Measurements from ENCODE around the gene BRD9. TPM values are rescaled to one million over a fixed set of nuclear protein-coding genes. Genes with fewer than 3 reads are reported as not detected.

Gene BRD9
- total and polyA plus RNA-seq, 2 of the 13 experiments (the other 11 are each of a cell fraction or from before 2014, with no cell fraction given), result 5.2 to 22.9 TPM

DNA sequence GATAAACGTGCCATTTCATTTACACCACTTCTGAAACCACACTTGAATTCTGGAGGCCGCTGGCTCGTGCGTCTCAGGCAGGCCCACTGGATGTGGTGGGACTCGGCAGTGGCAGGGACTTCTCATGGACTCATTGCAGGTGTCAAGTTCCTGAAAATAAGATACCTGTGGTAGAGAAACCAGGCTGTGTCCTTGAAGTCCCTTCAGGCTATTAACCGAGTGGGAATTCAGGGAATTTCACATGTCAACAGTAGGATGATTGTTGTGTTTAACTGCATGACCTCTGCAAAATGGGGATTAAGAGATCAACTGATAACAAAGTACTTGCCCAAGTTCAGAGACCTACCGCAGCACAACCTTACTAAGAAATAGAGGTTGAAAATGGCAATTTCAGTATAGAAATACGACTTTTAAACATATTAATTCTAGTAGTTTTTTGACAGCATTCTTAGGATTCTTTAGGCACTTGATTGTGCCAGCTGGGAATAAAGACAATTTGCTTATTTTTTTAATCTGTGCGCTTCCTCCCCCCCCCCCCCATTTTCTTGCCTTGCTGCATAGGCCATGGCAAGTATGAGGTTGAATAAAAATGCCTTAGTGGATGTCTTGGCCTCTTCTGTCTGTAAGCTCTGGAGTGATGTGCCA lies 26.9 kb upstream of the BRD9 start (continued):
- TF ChIP-seq, protein P1, sequence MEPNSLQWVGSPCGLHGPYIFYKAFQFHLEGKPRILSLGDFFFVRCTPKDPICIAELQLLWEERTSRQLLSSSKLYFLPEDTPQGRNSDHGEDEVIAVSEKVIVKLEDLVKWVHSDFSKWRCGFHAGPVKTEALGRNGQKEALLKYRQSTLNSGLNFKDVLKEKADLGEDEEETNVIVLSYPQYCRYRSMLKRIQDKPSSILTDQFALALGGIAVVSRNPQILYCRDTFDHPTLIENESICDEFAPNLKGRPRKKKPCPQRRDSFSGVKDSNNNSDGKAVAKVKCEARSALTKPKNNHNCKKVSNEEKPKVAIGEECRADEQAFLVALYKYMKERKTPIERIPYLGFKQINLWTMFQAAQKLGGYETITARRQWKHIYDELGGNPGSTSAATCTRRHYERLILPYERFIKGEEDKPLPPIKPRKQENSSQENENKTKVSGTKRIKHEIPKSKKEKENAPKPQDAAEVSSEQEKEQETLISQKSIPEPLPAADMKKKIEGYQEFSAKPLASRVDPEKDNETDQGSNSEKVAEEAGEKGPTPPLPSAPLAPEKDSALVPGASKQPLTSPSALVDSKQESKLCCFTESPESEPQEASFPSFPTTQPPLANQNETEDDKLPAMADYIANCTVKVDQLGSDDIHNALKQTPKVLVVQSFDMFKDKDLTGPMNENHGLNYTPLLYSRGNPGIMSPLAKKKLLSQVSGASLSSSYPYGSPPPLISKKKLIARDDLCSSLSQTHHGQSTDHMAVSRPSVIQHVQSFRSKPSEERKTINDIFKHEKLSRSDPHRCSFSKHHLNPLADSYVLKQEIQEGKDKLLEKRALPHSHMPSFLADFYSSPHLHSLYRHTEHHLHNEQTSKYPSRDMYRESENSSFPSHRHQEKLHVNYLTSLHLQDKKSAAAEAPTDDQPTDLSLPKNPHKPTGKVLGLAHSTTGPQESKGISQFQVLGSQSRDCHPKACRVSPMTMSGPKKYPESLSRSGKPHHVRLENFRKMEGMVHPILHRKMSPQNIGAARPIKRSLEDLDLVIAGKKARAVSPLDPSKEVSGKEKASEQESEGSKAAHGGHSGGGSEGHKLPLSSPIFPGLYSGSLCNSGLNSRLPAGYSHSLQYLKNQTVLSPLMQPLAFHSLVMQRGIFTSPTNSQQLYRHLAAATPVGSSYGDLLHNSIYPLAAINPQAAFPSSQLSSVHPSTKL (CRISPR knock-in tag; IDR thresholded peaks at IDR 0.05), result peak; percentile 98
- TF ChIP-seq, protein P2, sequence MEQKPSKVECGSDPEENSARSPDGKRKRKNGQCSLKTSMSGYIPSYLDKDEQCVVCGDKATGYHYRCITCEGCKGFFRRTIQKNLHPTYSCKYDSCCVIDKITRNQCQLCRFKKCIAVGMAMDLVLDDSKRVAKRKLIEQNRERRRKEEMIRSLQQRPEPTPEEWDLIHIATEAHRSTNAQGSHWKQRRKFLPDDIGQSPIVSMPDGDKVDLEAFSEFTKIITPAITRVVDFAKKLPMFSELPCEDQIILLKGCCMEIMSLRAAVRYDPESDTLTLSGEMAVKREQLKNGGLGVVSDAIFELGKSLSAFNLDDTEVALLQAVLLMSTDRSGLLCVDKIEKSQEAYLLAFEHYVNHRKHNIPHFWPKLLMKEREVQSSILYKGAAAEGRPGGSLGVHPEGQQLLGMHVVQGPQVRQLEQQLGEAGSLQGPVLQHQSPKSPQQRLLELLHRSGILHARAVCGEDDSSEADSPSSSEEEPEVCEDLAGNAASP (CRISPR knock-in tag; IDR thresholded peaks at IDR 0.05; ENCODE audit: borderline replicate concordance), result peak; percentile 93; the same call in 1 of the 2 replicates
- TF ChIP-seq REPIN1 (CRISPR knock-in tag; IDR thresholded peaks at IDR 0.05; ENCODE audit: borderline replicate concordance, low read depth) (peak; percentile 41; the same call in 1 of the 2 replicates), HMGXB4 (CRISPR knock-in tag; IDR thresholded peaks at IDR 0.05; ENCODE audit: borderline replicate concordance in 1 of 2, low read depth in 1 of 2) (0 out of 4 replicates have a peak, but pooled peaks of 1 of the 2 experiments have one; percentile 37), MIXL1 (CRISPR knock-in tag; IDR thresholded peaks at IDR 0.05) (peak; percentile 92), SOX5 (CRISPR knock-in tag; IDR thresholded peaks at IDR 0.05; ENCODE audit: borderline replicate concordance) (peak; percentile 99), STAT5B (CRISPR knock-in tag; IDR thresholded peaks at IDR 0.05) (no peak), FOXK1 (CRISPR knock-in tag; IDR thresholded peaks at IDR 0.05; ENCODE audit: borderline replicate concordance, low read depth) (peak; percentile 88; the same call in 1 of the 2 replicates), ZNF788 (CRISPR knock-in tag; IDR thresholded peaks at IDR 0.05; ENCODE audit: borderline replicate concordance) (no peak), BCL6 (CRISPR knock-in tag; IDR thresholded peaks at IDR 0.05) (peak; percentile 100), NCOA2 (CRISPR knock-in tag; IDR thresholded peaks at IDR 0.05) (peak; percentile 90), CEBPG (CRISPR knock-in tag; IDR thresholded peaks at IDR 0.05) (peak; percentile 45; the same call in 1 of the 2 replicates), GATAD2A (CRISPR knock-in tag; IDR thresholded peaks at IDR 0.05) (peak; percentile 95)
- TF ChIP-seq, protein P3, sequence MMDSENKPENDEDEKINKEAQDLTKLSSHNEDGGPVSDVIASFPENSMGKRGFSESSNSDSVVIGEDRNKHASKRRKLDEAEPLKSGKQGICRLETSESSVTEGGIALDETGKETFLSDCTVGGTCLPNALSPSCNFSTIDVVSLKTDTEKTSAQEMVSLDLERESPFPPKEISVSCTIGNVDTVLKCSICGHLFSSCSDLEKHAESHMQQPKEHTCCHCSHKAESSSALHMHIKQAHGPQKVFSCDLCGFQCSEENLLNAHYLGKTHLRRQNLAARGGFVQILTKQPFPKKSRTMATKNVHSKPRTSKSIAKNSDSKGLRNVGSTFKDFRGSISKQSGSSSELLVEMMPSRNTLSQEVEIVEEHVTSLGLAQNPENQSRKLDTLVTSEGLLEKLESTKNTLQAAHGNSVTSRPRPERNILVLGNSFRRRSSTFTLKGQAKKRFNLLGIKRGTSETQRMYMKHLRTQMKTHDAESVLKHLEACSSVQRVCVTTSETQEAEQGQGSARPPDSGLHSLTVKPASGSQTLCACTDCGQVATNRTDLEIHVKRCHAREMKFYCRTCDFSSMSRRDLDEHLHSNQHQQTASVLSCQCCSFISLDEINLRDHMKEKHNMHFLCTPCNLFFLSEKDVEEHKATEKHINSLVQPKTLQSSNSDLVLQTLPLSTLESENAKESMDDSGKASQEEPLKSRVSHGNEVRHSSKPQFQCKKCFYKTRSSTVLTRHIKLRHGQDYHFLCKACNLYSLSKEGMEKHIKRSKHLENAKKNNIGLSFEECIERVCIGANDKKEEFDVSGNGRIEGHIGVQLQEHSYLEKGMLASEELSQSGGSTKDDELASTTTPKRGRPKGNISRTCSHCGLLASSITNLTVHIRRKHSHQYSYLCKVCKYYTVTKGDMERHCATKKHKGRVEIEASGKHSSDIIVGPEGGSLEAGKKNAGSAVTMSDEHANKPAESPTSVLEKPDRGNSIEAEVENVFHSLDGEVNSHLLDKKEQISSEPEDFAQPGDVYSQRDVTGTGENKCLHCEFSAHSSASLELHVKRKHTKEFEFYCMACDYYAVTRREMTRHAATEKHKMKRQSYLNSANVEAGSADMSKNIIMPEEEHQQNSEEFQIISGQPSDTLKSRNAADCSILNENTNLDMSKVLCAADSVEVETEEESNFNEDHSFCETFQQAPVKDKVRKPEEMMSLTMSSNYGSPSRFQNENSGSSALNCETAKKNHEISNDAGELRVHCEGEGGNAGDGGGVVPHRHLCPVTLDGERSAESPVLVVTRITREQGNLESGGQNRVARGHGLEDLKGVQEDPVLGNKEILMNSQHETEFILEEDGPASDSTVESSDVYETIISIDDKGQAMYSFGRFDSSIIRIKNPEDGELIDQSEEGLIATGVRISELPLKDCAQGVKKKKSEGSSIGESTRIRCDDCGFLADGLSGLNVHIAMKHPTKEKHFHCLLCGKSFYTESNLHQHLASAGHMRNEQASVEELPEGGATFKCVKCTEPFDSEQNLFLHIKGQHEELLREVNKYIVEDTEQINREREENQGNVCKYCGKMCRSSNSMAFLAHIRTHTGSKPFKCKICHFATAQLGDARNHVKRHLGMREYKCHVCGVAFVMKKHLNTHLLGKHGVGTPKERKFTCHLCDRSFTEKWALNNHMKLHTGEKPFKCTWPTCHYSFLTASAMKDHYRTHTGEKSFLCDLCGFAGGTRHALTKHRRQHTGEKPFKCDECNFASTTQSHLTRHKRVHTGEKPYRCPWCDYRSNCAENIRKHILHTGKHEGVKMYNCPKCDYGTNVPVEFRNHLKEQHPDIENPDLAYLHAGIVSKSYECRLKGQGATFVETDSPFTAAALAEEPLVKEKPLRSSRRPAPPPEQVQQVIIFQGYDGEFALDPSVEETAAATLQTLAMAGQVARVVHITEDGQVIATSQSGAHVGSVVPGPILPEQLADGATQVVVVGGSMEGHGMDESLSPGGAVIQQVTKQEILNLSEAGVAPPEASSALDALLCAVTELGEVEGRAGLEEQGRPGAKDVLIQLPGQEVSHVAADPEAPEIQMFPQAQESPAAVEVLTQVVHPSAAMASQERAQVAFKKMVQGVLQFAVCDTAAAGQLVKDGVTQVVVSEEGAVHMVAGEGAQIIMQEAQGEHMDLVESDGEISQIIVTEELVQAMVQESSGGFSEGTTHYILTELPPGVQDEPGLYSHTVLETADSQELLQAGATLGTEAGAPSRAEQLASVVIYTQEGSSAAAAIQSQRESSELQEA (CRISPR knock-in tag; IDR thresholded peaks at IDR 0.05; ENCODE audit: not compliant biosample characterization), result no peak

Measured in HepG2 (cell line).